PC-3 (cell line): ENCODE measurements around the gene PFDN2.

Experiments used
- EZH2 ChIP-seq: fragments of 300-600 bp; sonication (generic); IDR thresholded peaks from one replicate; pipeline ENCODE4 v1.6.1; 2017; ENCODE audit warnings: antibody characterized with exemption, mild to moderate bottlenecking, low read length; ENCODE audit not compliant: unreplicated experiment
- TF ChIP-seq, protein P1 (sequence below): fragments of 300-600 bp; sonication (generic); conservative IDR thresholded peaks from 2 replicates; pipeline ENCODE4 v1.5.1; 2017; ENCODE audit warnings: antibody characterized with exemption, low read depth, mild to moderate bottlenecking, low read length

DNA sequence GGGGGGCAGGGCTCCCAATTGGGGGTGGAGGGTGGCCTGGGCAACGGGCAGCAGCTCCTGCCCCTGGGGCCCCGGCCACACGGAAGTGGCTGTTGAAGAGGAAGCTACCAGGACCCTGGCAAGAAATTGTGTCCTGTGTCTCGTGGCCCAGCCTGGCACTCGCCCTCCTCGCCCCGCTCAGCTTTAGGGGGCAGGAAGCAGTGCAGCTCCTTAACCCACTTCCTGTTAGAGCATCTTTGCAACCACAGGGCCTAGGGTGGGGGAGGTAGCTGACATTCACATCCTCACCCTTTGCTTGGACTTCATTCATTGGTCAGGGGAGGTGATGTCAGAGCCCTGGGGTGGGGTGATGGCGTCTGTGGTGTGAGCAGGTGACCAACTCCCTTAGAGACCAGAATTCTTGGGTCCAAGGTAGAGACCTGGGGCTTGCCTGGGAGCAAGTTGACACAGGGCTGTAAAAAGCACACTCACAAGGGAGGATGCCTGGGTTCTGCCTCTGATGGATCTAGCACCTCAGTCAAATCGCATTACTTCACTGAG, 48.0 kb downstream of the PFDN2 start, which contains the start of gene ARHGAP30:
- no peak for TF ChIP-seq EZH2
- TF ChIP-seq, protein P1, sequence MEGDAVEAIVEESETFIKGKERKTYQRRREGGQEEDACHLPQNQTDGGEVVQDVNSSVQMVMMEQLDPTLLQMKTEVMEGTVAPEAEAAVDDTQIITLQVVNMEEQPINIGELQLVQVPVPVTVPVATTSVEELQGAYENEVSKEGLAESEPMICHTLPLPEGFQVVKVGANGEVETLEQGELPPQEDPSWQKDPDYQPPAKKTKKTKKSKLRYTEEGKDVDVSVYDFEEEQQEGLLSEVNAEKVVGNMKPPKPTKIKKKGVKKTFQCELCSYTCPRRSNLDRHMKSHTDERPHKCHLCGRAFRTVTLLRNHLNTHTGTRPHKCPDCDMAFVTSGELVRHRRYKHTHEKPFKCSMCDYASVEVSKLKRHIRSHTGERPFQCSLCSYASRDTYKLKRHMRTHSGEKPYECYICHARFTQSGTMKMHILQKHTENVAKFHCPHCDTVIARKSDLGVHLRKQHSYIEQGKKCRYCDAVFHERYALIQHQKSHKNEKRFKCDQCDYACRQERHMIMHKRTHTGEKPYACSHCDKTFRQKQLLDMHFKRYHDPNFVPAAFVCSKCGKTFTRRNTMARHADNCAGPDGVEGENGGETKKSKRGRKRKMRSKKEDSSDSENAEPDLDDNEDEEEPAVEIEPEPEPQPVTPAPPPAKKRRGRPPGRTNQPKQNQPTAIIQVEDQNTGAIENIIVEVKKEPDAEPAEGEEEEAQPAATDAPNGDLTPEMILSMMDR: no peak
